ENCODE results near the gene MYL2. TPM values are rescaled to one million over a fixed set of nuclear protein-coding genes. Genes with fewer than 3 reads are reported as not detected.

The MYL2 gene
- total and polyA plus RNA-seq, 3 donors from 2014 or later = 0.55 to 131 (median 1.9) TPM

DNA sequence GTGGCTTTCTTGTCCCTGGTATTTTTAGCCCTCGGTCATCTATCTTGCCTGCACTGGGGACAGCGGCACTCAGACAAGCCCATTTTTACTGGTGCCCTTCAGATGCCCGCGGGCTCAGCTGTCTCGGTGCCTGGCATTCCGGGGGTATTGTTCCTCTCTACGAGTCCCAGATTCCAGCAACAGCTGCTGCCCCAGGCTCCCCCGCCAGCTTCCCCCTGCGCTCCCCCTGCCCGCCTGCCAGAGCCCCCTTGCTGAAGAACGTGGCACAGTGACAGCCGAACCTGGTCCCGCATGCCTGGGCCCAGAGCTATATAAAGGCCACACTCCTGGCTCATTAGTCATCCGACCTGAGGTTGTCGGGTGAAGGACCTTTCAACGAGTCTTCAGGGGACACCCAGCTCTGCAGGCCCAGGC is 10.9 kb upstream of the MYL2 start:
- no peaks in the 10 kb centered on the region for H3K9me3 ChIP-seq
- no peak overlapping the region for H3K4me3 ChIP-seq
- no peaks in the 10 kb centered on the region for H3K27me3 ChIP-seq
- intact Hi-C loops (cut with DNase I; ENCODE audit: low total_unique reads) = loop anchor here (10.0 kb wide), 1 partner anchor 373 kb away; no protein-coding TSS in a partner anchor
- H3K27ac ChIP-seq = no peak overlapping the region
- no peak for DNase-seq
- 57 to 70% methylated on average over 14 to 16 of the region's 16 CpGs for WGBS, 2 donors
- TF ChIP-seq, protein P1, sequence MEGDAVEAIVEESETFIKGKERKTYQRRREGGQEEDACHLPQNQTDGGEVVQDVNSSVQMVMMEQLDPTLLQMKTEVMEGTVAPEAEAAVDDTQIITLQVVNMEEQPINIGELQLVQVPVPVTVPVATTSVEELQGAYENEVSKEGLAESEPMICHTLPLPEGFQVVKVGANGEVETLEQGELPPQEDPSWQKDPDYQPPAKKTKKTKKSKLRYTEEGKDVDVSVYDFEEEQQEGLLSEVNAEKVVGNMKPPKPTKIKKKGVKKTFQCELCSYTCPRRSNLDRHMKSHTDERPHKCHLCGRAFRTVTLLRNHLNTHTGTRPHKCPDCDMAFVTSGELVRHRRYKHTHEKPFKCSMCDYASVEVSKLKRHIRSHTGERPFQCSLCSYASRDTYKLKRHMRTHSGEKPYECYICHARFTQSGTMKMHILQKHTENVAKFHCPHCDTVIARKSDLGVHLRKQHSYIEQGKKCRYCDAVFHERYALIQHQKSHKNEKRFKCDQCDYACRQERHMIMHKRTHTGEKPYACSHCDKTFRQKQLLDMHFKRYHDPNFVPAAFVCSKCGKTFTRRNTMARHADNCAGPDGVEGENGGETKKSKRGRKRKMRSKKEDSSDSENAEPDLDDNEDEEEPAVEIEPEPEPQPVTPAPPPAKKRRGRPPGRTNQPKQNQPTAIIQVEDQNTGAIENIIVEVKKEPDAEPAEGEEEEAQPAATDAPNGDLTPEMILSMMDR (IDR thresholded peaks at IDR 0.05) = no peak
- no peak for TF ChIP-seq POLR2A (IDR thresholded peaks at IDR 0.05)
- H3K36me3 ChIP-seq (ENCODE audit: low read depth, missing control alignments) = no peaks in the 10 kb centered on the region
- no peaks in the 10 kb centered on the region for H3K4me1 ChIP-seq

DNA sequence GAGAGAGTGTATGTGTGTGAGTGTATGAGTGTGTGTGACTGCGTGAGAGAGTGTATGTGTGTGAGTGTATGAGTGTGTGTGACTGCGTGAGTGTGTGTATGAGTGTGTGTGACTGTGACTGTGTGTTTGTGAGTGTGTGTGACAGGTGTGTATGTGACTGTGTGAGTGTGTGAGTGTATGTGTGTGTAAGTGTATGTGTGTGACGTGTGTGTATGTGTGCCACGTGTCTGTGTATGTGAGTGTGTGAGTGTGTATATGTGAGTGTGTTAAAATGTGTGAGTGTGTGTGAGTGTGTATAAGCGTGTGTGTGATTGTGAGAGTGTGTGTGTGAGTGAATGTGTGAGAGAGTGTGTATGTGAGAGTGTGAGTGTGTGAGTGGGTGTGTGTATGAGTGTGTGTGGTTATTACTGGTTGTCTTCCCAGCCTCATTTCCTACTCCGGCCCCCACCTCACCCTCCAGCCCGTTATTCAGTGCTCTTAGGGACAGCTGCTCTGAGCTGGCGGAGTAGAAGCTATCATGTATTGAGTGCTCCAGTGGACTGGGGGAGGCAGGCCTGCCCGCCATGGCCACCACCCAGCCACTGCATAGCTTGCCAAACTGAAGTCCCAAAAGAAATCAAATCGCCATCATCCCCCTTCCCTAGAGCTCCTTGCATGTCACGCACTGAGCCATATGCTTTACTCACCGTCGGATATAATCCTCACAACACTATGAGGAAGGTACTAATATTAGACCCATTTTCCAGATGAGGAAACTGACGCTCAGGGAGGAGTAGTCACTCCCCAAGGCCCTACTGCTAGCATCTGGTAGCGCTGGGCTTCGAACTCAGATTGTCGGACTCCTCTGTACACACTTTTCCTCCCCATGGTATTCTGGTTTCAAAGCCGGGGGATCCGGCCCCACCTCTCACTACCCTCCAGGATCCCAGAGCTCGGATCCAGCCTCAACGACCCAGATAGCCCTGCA is 10.3 kb upstream of the MYL2 start:
- no peak for DNase-seq
- Histone ChIP-seq H3K27me3 (no peaks in the 10 kb centered on the region), H3K36me3 (ENCODE audit: low read depth, missing control alignments) (no peaks in the 10 kb centered on the region), H3K9me3 (no peaks in the 10 kb centered on the region), H3K27ac (no peak overlapping the region), H3K4me1 (no peaks in the 10 kb centered on the region), H3K4me3 (no peak overlapping the region)
- TF ChIP-seq, protein P1 (IDR thresholded peaks at IDR 0.05) = no peak
- TF ChIP-seq POLR2A (IDR thresholded peaks at IDR 0.05) = no peak
- WGBS, 2 donors = 52 to 78% methylated on average over 21 of the region's 21 CpGs
- intact Hi-C loops (cut with DNase I; ENCODE audit: low total_unique reads) = loop anchor here (10.0 kb wide), 1 partner anchor 374 kb away; no protein-coding TSS in a partner anchor

DNA sequence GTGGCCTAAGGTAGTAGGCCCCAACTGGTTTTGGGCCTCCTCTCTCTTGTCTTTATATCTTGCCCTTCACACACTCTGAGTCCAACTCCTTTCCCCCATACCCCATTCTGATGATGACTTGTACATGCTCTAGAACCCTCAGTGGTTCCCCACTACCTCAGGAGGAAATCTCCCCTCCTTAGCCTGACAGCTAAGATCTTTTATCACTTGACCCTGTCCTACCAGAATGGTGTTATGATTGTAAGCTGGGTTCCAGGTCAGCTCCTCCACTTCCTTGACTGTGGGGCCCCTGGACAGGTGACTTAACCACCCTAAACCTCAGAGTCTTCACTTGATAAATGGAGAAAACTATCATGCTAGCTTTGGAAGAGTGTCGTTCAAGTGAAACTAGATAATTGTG is 9.4 kb upstream of the MYL2 start:
- H3K27ac ChIP-seq = no peak overlapping the region
- no peaks in the 10 kb centered on the region for H3K36me3 ChIP-seq (ENCODE audit: low read depth, missing control alignments)
- no peak for TF ChIP-seq POLR2A (IDR thresholded peaks at IDR 0.05)
- TF ChIP-seq, protein P1 (IDR thresholded peaks at IDR 0.05) = no peak
- no peak overlapping the region for H3K4me3 ChIP-seq
- no peaks in the 10 kb centered on the region for H3K9me3 ChIP-seq
- H3K27me3 ChIP-seq = no peaks in the 10 kb centered on the region
- 85 to 88% methylated on average over 1 of the region's 1 CpG for WGBS, 2 donors
- no peak for DNase-seq
- intact Hi-C loops (cut with DNase I; ENCODE audit: low total_unique reads) = loop anchor here (10.0 kb wide), 1 partner anchor 375 kb away; no protein-coding TSS in a partner anchor
- no peaks in the 10 kb centered on the region for H3K4me1 ChIP-seq

DNA sequence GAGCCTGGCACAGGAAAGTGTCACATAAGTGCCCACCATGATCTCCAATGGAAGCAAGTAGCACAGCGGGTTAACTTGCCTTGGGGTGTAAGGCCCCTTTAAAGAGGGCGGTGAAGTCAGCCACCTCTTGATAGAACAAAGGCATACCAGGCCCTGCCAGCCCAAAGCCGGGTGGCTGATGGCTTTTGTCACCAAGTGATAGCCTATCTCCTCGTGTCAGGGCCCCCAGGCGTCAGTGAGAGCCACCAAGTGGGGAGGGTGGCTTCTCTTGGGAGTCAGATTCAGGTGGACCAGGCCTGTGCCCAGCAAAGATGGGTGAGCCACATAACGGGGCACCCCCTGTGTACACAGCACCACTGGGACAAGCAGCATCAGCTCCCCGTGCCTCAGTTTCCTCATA is 8.3 kb upstream of the MYL2 start:
- no peak for DNase-seq
- H3K9me3 ChIP-seq = no peaks in the 10 kb centered on the region
- no peak for TF ChIP-seq POLR2A (IDR thresholded peaks at IDR 0.05)
- TF ChIP-seq, protein P1 (IDR thresholded peaks at IDR 0.05) = no peak
- H3K27me3 ChIP-seq = no peaks in the 10 kb centered on the region
- intact Hi-C loops (cut with DNase I; ENCODE audit: low total_unique reads) = no loop called here
- H3K4me3 ChIP-seq = no peak overlapping the region
- WGBS, 2 donors = 75 to 83% methylated on average over 7 of the region's 7 CpGs
- no peaks in the 10 kb centered on the region for H3K36me3 ChIP-seq (ENCODE audit: low read depth, missing control alignments)
- H3K4me1 ChIP-seq = no peaks in the 10 kb centered on the region
- H3K27ac ChIP-seq = no peak overlapping the region
